SK-N-SH (cell line): ENCODE data around the gene MAP4K5. TPM values are rescaled to one million over a fixed set of nuclear protein-coding genes. Genes with fewer than 3 reads are reported as not detected.

ENCODE experiments used
- CTCF ChIA-PET: fragments of 300-600, 350-600 bp; formaldehyde crosslinking; extraction: SDS; loops from one replicate; lab custom pipeline; 2021; lab: Yijun Ruan, JAX
- POLR2A ChIA-PET: fragments of 350-600 bp; sonication (Branson Sonifier 250); formaldehyde crosslinking; extraction: SDS; loops from one replicate; lab custom pipeline; 2020; ENCODE audit warnings: antibody characterized with exemption, inconsistent platforms; lab: Yijun Ruan, JAX
- DNase-seq: peaks from one replicate; pipeline ENCODE4 v3.0.0; 2012
- H2AFZ ChIP-seq: fragments of 200-600 bp; sonication (generic); 2 replicates; pipeline ENCODE4 v1.8.1; 2016; ENCODE audit warnings: antibody characterized with exemption, mild to moderate bottlenecking, low read depth
- H3F3A ChIP-seq: fragments of 200-600 bp; sonication (generic); replicated peaks from 2 replicates; pipeline ENCODE3; 2016; ENCODE audit warnings: antibody characterized with exemption, mild to moderate bottlenecking; ENCODE audit not compliant: insufficient read depth
- H3K27ac ChIP-seq, 2 experiments: fragments of 200-500 bp in 1 of 2; fragments of 200-600 bp in 1 of 2; sonication (Bioruptor generic) in 1 of 2; sonication (generic), shearing (Covaris generic) in 1 of 2; 2 replicates each; pipeline versions ENCODE4 v1.5.1 to v1.6.1; 2014 to 2016; ENCODE audit warnings: low read depth in 2 of 2, inconsistent platforms in 1 of 2, low read length in 1 of 2, mild to moderate bottlenecking in 1 of 2, mixed read lengths in 1 of 2
- H3K27me3 ChIP-seq: fragments of 200-600 bp; sonication (generic), shearing (Covaris generic); 2 replicates; pipeline ENCODE4 v1.6.1; 2016; ENCODE audit warnings: mixed run types; ENCODE audit not compliant: insufficient read depth
- H3K36me3 ChIP-seq, 2 experiments: fragments of 200-500 bp in 1 of 2; fragments of 200-600 bp in 1 of 2; sonication (Bioruptor generic) in 1 of 2; sonication (generic) in 1 of 2; replicated peaks in 1 of 2; 2 replicates each; pipeline versions ENCODE3 to v1.5.1; 2014 to 2016; ENCODE audit warnings: low read length in 1 of 2, mild to moderate bottlenecking in 1 of 2; ENCODE audit not compliant: insufficient read depth in 2 of 2, control insufficient read depth in 1 of 2
- H3K4me1 ChIP-seq, 2 experiments: fragments of 200-500 bp in 1 of 2; fragments of 200-600 bp in 1 of 2; sonication (Bioruptor generic) in 1 of 2; sonication (generic), shearing (Covaris generic) in 1 of 2; 2 replicates each; pipeline versions ENCODE4 v1.5.1 to v1.6.1; 2014 to 2016; ENCODE audit warnings: low read depth in 1 of 2, low read length in 1 of 2, mixed run types in 1 of 2; ENCODE audit not compliant: insufficient read depth in 2 of 2, control insufficient read depth in 1 of 2
- H3K4me2 ChIP-seq: fragments of 200-600 bp; sonication (generic), shearing (Covaris generic); 2 replicates; pipeline ENCODE4 v1.6.1; 2017; ENCODE audit warnings: mixed run types
- H3K4me3 ChIP-seq, 2 experiments: fragments of 200-500 bp in 1 of 2; fragments of 200-600 bp in 1 of 2; sonication (Bioruptor generic) in 1 of 2; sonication (generic), shearing (Covaris generic) in 1 of 2; 2 replicates each; pipeline versions ENCODE4 v1.5.1 to v1.8.1; 2014 to 2016; ENCODE audit warnings: low read depth in 2 of 2, inconsistent platforms in 1 of 2, low read length in 1 of 2, mild to moderate bottlenecking in 1 of 2, mixed read lengths in 1 of 2, moderate library complexity in 1 of 2
- H3K79me2 ChIP-seq: fragments of 200-600 bp; sonication (generic); 2 replicates; pipeline ENCODE4 v1.8.1; 2017; ENCODE audit warnings: mild to moderate bottlenecking; ENCODE audit not compliant: insufficient read depth
- H3K9ac ChIP-seq: fragments of 200-600 bp; sonication (generic); 2 replicates; pipeline ENCODE4 v1.6.1; 2017; ENCODE audit warnings: mixed run types
- H3K9me2 ChIP-seq: fragments of 200-600 bp; sonication (generic); 2 replicates; pipeline ENCODE4 v1.6.1; 2017; ENCODE audit warnings: mixed run types
- H3K9me3 ChIP-seq: fragments of 200-600 bp; sonication (generic); 2 replicates; pipeline ENCODE4 v1.6.1; 2017; ENCODE audit warnings: mixed run types, mild to moderate bottlenecking, moderate library complexity
- H4K20me1 ChIP-seq: fragments of 200-600 bp; sonication (generic); 2 replicates; pipeline ENCODE4 v1.6.1; 2017; ENCODE audit warnings: mild to moderate bottlenecking, mixed run types; ENCODE audit not compliant: insufficient read depth
- CHD2 ChIP-seq: fragments of 150-350 bp; IDR thresholded peaks from 2 replicates; pipeline ENCODE4 v1.6.1; 2018; ENCODE audit warnings: low read length; ENCODE audit not compliant: partially characterized antibody
- ELF1 ChIP-seq: IDR thresholded peaks from 2 replicates; pipeline ENCODE4 v1.4.0; 2012
- EZH2phosphoT487 ChIP-seq: fragments of 200-600 bp; sonication (generic); IDR thresholded peaks from 2 replicates; pipeline ENCODE4 v1.6.1; 2017; ENCODE audit warnings: low read depth, mixed run types, mild to moderate bottlenecking, antibody characterized with exemption, moderate library complexity, borderline replicate concordance
- FOSL2 ChIP-seq: IDR thresholded peaks from 2 replicates; pipeline ENCODE4 v1.4.0; 2012; ENCODE audit warnings: low read depth, mild to moderate bottlenecking, moderate library complexity, borderline replicate concordance
- FOXJ3 ChIP-seq: sonication (generic); formaldehyde crosslinking; IDR thresholded peaks from 2 replicates; pipeline ENCODE4 v1.5.1; 2020; ENCODE audit warnings: mild to moderate bottlenecking, missing genetic modification reagents
- FOXM1 ChIP-seq: IDR thresholded peaks from 2 replicates; pipeline ENCODE4 v1.4.0; 2012; ENCODE audit warnings: low read depth, mild to moderate bottlenecking
- GABPA ChIP-seq: IDR thresholded peaks from 2 replicates; pipeline ENCODE4 v1.4.0; 2012; ENCODE audit warnings: low read depth, mild to moderate bottlenecking
- GATA2 ChIP-seq: sonication (generic); formaldehyde crosslinking; IDR thresholded peaks from 2 replicates; pipeline ENCODE4 v1.5.0; 2020; ENCODE audit warnings: mild to moderate bottlenecking, missing genetic modification reagents
- JUND ChIP-seq: IDR thresholded peaks from 2 replicates; pipeline ENCODE4 v1.4.0; 2012
- MAX ChIP-seq: IDR thresholded peaks from 2 replicates; pipeline ENCODE4 v1.4.0; 2012; ENCODE audit warnings: low read depth
- MEF2A ChIP-seq: IDR thresholded peaks from 2 replicates; pipeline ENCODE4 v1.4.0; 2012; ENCODE audit warnings: low read depth, borderline replicate concordance
- MXI1 ChIP-seq: IDR thresholded peaks from 2 replicates; pipeline ENCODE4 v1.6.1; 2012; ENCODE audit warnings: mild to moderate bottlenecking, low read depth, low read length, improper control_type of control experiment
- NFIC ChIP-seq: IDR thresholded peaks from 2 replicates; pipeline ENCODE4 v1.4.0; 2012; ENCODE audit warnings: borderline replicate concordance
- NRF1 ChIP-seq: IDR thresholded peaks from 2 replicates; pipeline ENCODE4 v1.6.1; 2012; ENCODE audit warnings: low read depth, mild to moderate bottlenecking, low read length
- RAD21 ChIP-seq: IDR thresholded peaks from 2 replicates; pipeline ENCODE4 v1.6.1; 2012; ENCODE audit warnings: mild to moderate bottlenecking, low read length
- REST ChIP-seq: IDR thresholded peaks from 2 replicates; pipeline ENCODE4 v1.6.1; 2012; ENCODE audit warnings: mild to moderate bottlenecking, low read depth, low read length, moderate library complexity
- SIN3A ChIP-seq: IDR thresholded peaks from 2 replicates; pipeline ENCODE4 v1.6.1; 2012; ENCODE audit warnings: low read depth, mild to moderate bottlenecking, low read length, moderate library complexity, borderline replicate concordance
- SMC3 ChIP-seq: IDR thresholded peaks from 2 replicates; pipeline ENCODE4 v1.6.1; 2012; ENCODE audit warnings: low read depth, low read length, improper control_type of control experiment
- TEAD4 ChIP-seq: IDR thresholded peaks from 2 replicates; pipeline ENCODE4 v1.4.0; 2012; ENCODE audit warnings: mild to moderate bottlenecking, borderline replicate concordance; ENCODE audit not compliant: insufficient read depth
- USF1 ChIP-seq: IDR thresholded peaks from 2 replicates; pipeline ENCODE4 v1.4.0; 2012; ENCODE audit warnings: low read depth, borderline replicate concordance
- USF2 ChIP-seq: fragments of 150-350 bp; IDR thresholded peaks from 2 replicates; pipeline ENCODE4 v1.6.1; 2017; ENCODE audit warnings: antibody characterized with exemption, low read length, low read depth, borderline replicate concordance
- YY1 ChIP-seq: IDR thresholded peaks from 2 replicates; pipeline ENCODE4 v1.4.0; 2012; ENCODE audit warnings: low read depth, mild to moderate bottlenecking
- WGBS: methylation state at CpG from one replicate; pipeline ENCODE4 v1.1.6; 2017; ENCODE audit warnings: low lambda C conversion rate; 5-methylcytosine and 5-hydroxymethylcytosine counted together
- polyA plus RNA-seq, 3 experiments: library from polyadenylated mRNA; depleted of rRNA; stranded (reverse); fragments of >200 nt; gene quantifications; 2 replicates each; pipeline ENCODE4 v1.2.3, GENCODE V29; 2012

MAP4K5 gene
- polyA plus RNA-seq, 1 of the 3 experiments (the other 2 are of a cell fraction): 31.8 TPM

- no peak for TF ChIP-seq REST
- TF ChIP-seq CHD2: no peak
- no peak for TF ChIP-seq MXI1
- TF ChIP-seq ELF1: no peak
- TF ChIP-seq NFIC: no peak
- no peak for TF ChIP-seq RAD21
Measured at GRCh38 chr14:50425816-50426215, 106.6 kb downstream of the MAP4K5 start (continued).

- Histone ChIP-seq H3K79me2 (0 out of 2 replicates have a peak, but pooled peaks cover 5% of the 10 kb centered on the region), H3K27ac (no peak overlapping the region; a peak in 1 of 4 replicates), H3F3A (peaks cover 16% of the 10 kb centered on the region), H3K4me2 (no peak overlapping the region), H3K9me2 (no peaks in the 10 kb centered on the region), H2AFZ (no peak overlapping the region), H3K9ac (no peak overlapping the region), H4K20me1 (no peaks in the 10 kb centered on the region), H3K4me1 (no peaks in the 10 kb centered on the region), H3K27me3 (no peaks in the 10 kb centered on the region), H3K36me3 (peaks cover 53 to 84% of the 10 kb centered on the region in 2 experiments), H3K4me3 (no peak overlapping the region), H3K9me3 (no peaks in the 10 kb centered on the region)
- 92% methylated on average over 2 of the region's 2 CpGs for WGBS
- POLR2A ChIA-PET: no interaction called here
- TF ChIP-seq FOXM1 (no peak), EZH2phosphoT487 (no peak), FOSL2 (no peak), MAX (no peak), GATA2 (CRISPR knock-in tag) (no peak), JUND (no peak), GABPA (no peak), CHD2 (no peak), SMC3 (no peak), SIN3A (no peak), MXI1 (no peak), USF2 (no peak), NRF1 (no peak), ELF1 (no peak), TEAD4 (no peak), MEF2A (no peak), YY1 (no peak), REST (no peak), FOXJ3 (CRISPR knock-in tag) (no peak), USF1 (no peak)
- CTCF ChIA-PET: interaction anchor here (0.7 kb wide), 1 partner anchor 104 kb away, joined by 3 read pairs; no protein-coding TSS in a partner anchor
- no peak for DNase-seq
Measured at GRCh38 chr14:50425105-50425504, 107.3 kb downstream of the MAP4K5 start.
